Motor neuron (in vitro differentiated cells): Measurements from ENCODE around the gene CDS2. TPM values are rescaled to one million over a fixed set of nuclear protein-coding genes. Genes with fewer than 3 reads are reported as not detected.
"Not testable (repeated sequence)": the region's sequence is repeated elsewhere in the genome, so short reads cannot be mapped to it uniquely, and the experiment has no call there.

ENCODE experiments used
- ATAC-seq, 8 experiments: fragments of 200-7000 bp; cut with Tn5 transposase; replicated peaks in 6 of 8; 2 replicates each; pipeline ENCODE4 v1.8.0; 2021; ENCODE audit warnings: mild to moderate bottlenecking in 8 of 8, moderate library complexity in 8 of 8
- H3K27ac ChIP-seq, 2 donors: fragments of 250-450 bp; sonication (Bioruptor Pico); 2 replicates each; pipeline ENCODE4 v1.9.0; 2021; ENCODE audit warnings: antibody characterized with exemption in 2 of 2, mild to moderate bottlenecking in 2 of 2, moderate library complexity in 1 of 2
- H3K4me1 ChIP-seq, 2 donors: fragments of 250-450 bp; sonication (Bioruptor Pico); replicated peaks in 1 of 2; 2 replicates each; pipeline ENCODE4 v1.6.1; 2021; ENCODE audit warnings: antibody characterized with exemption in 2 of 2, mild to moderate bottlenecking in 2 of 2, moderate library complexity in 1 of 2
- H3K4me3 ChIP-seq, 5 donors: fragments of 250-450 bp; sonication (Bioruptor Pico); 2 replicates each; pipeline ENCODE4 v1.9.0; 2021; ENCODE audit warnings: antibody characterized with exemption in 5 of 5, mild to moderate bottlenecking in 5 of 5, moderate library complexity in 4 of 5
- WGBS, 10 experiments: fragments of 450-650 bp; shearing (Covaris generic); methylation state at CpG; one replicate each; pipeline ENCODE4 v1.0.0; 2022; 5-methylcytosine and 5-hydroxymethylcytosine counted together
- in situ Hi-C, 9 experiments: fragments of 400-800 bp; cut with MboI; loops; one replicate each; pipeline ENCODE4 v1.15.0; 2021; ENCODE audit warnings: low sequenced_read_pairs in 9 of 9, low pct_unique_long_range_greater_than_20kb in 2 of 9; ENCODE audit not compliant: unreplicated experiment in 9 of 9
- total RNA-seq, 8 experiments: library from RNA; unstranded; fragments of 300-600 nt; gene quantifications; 2 replicates each; pipeline versions ENCODE4 v1.2.3 to v1.2.4, GENCODE V29; 2022

Gene CDS2
- total RNA-seq, 8 experiments from 2014 or later: 18.6 to 55.0 (median 32.8) TPM

DNA sequence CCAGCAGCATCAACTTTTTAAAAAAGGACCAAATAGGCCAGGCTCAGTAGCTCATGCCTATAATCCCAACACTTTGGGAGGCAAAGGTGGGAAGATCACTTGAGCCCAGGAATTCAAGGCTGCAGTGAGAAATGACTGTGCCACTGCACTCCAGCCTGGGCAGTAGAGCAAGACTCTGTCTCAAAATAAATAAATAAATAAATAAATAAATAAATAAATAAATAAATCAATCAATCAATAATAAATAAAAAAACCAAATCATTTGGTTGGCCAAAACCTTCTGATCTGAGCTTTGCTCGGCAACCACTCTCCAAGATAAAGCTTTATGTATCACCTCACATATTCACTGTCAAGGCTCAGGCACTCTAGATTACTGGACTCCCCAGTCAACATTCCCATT, 27.8 kb upstream of the CDS2 start:
- not testable (repeated sequence) for H3K4me3 ChIP-seq, ATAC-seq, H3K27ac ChIP-seq, H3K4me1 ChIP-seq
- WGBS, 10 experiments: 63 to 100% (median 100%) methylated on average over 1 of the region's 1 CpG; no CpG with 5 or more reads in 3 of the 10 experiments
- in situ Hi-C loops: loop anchor here in 2 of 9 experiments (10.0 to 25.0 kb wide), 3 partner anchors 112 to 494 kb away; no protein-coding TSS in a partner anchor

DNA sequence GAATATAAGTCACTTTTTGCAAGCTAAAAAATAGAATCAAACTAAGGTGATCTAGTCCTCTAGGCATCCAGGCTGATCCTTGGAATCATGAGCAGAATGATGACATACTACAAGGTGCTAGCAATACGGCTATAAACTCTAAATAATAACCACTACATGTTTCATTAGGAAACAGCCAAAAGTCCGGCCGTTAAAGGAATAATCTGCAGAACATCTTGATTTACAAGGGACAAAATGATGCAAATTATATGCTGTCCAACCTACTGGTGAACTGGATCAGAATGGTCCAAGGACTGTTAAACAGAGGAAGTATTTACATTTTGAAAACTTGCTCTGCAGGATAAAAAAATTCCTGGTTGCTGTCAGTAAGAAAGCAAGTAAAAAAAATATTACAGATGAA, 26.9 kb upstream of the CDS2 start:
- H3K27ac ChIP-seq, H3K4me3 ChIP-seq, ATAC-seq, H3K4me1 ChIP-seq: not testable (repeated sequence)
- 88 to 100% (median 97%) methylated on average over 1 to 3 of the region's 3 CpGs; no CpG with 5 or more reads in 4 of the 10 experiments for WGBS, 10 experiments
- in situ Hi-C loops: loop anchor here in 2 of 9 experiments (10.0 to 25.0 kb wide), 3 partner anchors 113 to 495 kb away; no protein-coding TSS in a partner anchor

DNA sequence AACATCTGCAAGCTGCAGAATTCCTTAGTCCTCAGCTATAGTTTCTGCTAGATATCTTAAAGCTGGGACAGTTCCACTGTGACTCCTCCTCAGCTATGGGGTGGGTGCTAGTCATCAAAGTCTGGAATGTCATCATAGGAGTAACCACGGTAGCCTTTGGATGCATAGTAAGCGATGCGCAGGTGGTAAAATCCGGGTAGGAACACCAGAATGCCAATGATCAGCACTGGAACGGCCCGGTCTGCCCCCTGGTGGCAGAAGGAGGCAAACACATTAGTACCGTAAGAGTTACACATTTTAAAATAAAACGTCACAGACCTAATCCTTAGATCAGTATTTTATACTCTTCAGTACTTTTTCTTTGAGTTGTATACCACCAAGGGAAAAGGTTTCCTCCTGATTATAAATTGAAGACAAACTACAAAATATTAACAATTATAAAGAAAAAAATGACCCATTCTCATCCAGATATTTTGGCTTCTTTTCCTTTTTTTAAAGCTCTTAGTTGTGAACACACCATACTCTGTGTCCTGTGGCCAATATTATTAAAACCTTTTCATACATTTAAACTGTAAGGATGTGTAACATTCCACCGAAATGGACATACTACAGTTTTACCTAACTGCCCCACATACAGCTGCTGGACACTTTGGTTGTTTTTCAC, 26.0 kb upstream of the CDS2 start:
- Histone ChIP-seq H3K27ac (no peak overlapping the region), H3K4me1 (no peaks in the 10 kb centered on the region), H3K4me3 (no peak overlapping the region)
- WGBS, 10 experiments: 0 to 16% (median 1%) methylated on average over 2 to 9 of the region's 9 CpGs; no CpG with 5 or more reads in 2 of the 10 experiments
- ATAC-seq: peak; percentile 52 to 97 (median 84)
- in situ Hi-C loops: no loop called here

DNA sequence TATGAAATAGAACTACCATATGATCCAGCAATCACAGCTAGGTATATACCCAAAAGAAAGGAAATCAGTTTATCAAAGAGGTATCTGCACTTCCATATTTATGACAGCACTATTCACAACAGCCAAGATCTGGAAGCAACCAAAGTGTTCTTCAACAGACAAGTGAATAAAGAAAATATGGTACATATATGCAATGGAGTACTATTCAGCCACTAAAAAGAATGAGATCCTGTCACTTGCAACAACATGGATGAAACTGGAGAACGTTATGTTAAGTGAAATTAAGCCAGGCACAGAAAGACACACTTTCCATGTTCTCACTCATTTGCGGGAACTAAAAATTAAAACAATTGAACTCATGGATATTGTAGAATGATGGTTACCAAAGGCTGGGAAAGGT, 22.3 kb upstream of the CDS2 start:
- 90 to 100% (median 96%) methylated on average over 1 to 2 of the region's 2 CpGs for WGBS, 10 experiments
- in situ Hi-C loops: no loop called here
- Histone ChIP-seq H3K27ac (no peak overlapping the region), H3K4me3 (no peak overlapping the region), H3K4me1 (no peaks in the 10 kb centered on the region)
- ATAC-seq: no peak

DNA sequence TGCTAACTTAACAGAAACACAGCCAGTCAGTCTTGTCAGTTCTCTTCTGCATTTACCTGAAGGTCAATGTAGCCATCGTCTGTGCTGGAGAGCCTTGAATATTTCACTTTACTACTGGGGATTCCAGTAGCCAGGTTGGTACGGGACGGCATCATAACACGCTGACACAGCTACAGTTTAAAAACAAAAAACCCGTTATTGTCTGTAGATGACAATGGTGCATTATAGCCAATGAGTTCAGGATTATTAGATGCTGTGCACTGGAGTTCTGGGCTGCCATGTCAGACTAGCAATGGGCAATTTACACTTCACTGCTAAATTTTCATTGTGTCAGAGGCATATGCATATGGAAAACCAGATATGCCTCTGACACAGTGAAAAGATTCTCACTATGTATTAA, 17.5 kb upstream of the CDS2 start:
- WGBS, 10 experiments: 71 to 100% (median 98%) methylated on average over 1 to 4 of the region's 5 CpGs; no CpG with 5 or more reads in 2 of the 10 experiments
- in situ Hi-C loops: no loop called here
- ATAC-seq: no peak
- H3K27ac ChIP-seq: no peak overlapping the region
- peaks cover 4 to 12% of the 10 kb centered on the region in 2 donors for H3K4me1 ChIP-seq
- H3K4me3 ChIP-seq: no peak overlapping the region

DNA sequence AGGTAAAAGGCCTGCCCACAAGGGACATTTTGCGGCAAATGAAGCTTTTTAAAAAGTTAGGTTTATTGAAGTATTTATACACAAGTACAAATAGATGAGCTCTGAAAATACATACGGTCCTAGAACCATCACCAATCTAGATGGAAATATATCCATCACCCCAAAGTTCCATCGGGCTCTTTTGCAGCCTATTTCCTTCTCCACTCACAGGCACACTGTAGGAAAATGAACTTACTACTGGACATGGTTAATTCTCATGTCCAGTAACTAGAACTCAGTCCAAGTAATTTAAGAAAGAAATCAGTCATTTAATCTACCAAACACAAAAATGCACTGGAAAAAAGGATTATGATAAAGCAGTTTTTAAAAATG, 13.2 kb upstream of the CDS2 start:
- peak overlapping the region; percentile 90 to 93 for H3K27ac ChIP-seq
- in situ Hi-C loops: no loop called here
- no peak for ATAC-seq
- H3K4me1 ChIP-seq: peaks cover 8 to 20% of the 10 kb centered on the region in 2 donors
- WGBS, 10 experiments: 13 to 100% (median 41%) methylated on average over 1 to 3 of the region's 3 CpGs; no CpG with 5 or more reads in 3 of the 10 experiments
- peak overlapping the region; percentile 82 to 98 (median 97) for H3K4me3 ChIP-seq

DNA sequence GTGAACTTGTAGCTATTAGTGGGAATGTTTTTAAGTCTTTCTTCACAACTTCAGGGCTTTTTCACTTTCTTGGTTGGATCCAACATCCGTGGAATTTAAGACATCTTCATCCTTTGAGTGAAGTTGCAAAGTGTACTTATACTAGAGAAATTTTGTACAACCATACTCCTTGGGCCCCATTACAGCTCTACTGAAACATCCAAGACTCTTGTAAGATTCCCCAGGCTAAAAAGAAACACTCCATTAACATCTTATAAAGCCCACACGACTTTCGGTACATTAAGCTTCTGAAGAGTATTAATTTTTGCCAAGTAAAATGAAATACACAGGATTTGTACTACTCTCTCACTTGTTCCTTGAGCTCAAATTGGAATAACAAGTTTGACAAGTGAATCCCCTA, 12.4 kb upstream of the CDS2 start:
- ATAC-seq: no peak
- 47 to 100% (median 68%) methylated on average over 1 to 3 of the region's 3 CpGs; no CpG with 5 or more reads in 2 of the 10 experiments for WGBS, 10 experiments
- H3K4me3 ChIP-seq: no peak overlapping the region
- in situ Hi-C loops: no loop called here
- no peak overlapping the region for H3K27ac ChIP-seq
- peaks cover 8 to 20% of the 10 kb centered on the region in 2 donors for H3K4me1 ChIP-seq

DNA sequence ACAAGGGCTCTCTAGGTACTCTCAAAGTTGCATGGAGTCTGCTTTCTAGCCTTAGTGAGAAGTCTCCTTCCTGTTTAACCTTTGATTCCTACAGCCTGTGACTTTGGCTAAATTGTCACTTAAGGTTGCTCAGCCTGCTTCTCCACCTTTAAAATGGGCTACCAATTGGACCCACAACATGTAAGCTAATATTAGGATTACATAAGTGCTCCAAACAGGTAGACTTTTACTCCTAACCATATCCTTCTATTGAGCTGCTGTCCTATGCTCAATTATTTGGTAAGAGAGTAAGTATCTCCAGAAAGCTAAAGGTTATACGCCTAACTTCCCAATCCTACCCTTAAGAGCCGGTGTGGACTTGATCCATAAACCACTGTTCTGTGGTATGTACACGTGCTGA, 9.9 kb upstream of the CDS2 start:
- WGBS, 10 experiments: 45 to 90% (median 71%) methylated on average over 1 to 3 of the region's 3 CpGs; no CpG with 5 or more reads in 1 of the 10 experiments
- no peak overlapping the region for H3K27ac ChIP-seq
- peaks cover 5 to 16% of the 10 kb centered on the region in 2 donors for H3K4me1 ChIP-seq
- no peak overlapping the region for H3K4me3 ChIP-seq
- no peak for ATAC-seq
- in situ Hi-C loops: no loop called here

DNA sequence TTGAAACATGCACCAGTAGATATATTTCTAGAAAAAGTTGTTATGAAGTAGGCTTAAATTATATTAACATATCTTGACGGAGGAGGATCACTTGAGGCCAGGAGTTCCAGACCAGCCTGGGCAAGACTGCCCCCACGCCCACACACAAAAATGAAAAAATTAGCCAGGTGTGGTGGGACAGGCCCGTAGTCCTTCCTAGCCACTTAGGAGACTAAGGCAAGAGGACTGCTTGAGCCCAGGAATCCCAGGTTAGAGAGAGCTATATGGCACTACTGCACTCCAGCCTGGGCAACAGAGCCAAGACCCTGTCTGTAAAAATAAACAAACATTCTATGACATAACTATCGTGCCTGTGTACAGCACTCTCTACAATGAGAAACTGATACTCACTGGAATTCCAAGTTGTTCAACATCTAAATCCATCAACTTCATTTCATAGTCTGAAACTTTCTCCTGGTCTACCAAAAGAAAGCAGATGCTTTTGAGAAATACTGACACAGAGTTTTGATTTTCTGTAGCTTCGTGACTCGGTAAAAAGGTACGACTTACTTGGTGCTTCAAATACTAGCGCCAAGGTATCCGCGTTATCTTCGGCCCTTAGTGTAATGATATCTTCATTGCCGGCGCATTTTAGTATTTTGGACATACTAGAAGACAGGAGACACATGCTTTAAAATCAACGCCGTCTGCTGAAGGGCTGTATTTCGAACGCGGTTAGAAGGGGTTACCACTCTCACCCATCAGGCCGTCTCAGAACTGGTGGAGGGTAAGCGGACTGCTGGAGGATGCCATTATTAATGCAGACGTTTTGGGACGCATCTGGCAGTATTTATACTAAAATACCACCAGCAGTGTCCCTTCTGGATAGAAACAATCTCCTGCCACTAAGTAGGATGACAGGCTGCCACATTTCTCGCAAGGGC, 8.3 kb upstream of the CDS2 start:
- in situ Hi-C loops: no loop called here
- peak overlapping the region; percentile 59 to 75 (median 71) for H3K4me3 ChIP-seq
- peaks cover 4 to 14% of the 10 kb centered on the region in 2 donors for H3K4me1 ChIP-seq
- ATAC-seq: no peak
- WGBS, 10 experiments: 0 to 11% (median 1%) methylated on average over 3 to 22 of the region's 23 CpGs; no CpG with 5 or more reads in 2 of the 10 experiments
- no peak overlapping the region for H3K27ac ChIP-seq

DNA sequence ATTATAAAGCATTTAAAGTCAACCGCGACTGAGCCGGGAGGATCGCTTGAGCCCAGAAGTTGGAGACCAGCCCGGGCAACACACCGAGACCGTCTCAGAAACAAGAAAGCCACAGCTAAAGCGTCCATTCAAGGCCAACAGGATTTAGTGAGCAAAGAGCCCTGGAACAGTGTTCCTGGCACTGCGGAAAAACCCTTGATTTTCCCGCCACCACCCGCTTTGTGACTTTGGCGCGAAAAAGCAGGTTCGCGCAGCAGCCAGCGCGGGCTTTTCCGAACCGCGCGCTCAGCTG, 7.7 kb upstream of the CDS2 start:
- peaks cover 4 to 9% of the 10 kb centered on the region in 2 donors for H3K4me1 ChIP-seq
- H3K4me3 ChIP-seq: peak overlapping the region; percentile 59 to 75 (median 71)
- in situ Hi-C loops: no loop called here
- no peak for ATAC-seq
- no peak overlapping the region for H3K27ac ChIP-seq
- 0 to 4% (median 0%) methylated on average over 1 to 10 of the region's 21 CpGs; no CpG with 5 or more reads in 5 of the 10 experiments for WGBS, 10 experiments

DNA sequence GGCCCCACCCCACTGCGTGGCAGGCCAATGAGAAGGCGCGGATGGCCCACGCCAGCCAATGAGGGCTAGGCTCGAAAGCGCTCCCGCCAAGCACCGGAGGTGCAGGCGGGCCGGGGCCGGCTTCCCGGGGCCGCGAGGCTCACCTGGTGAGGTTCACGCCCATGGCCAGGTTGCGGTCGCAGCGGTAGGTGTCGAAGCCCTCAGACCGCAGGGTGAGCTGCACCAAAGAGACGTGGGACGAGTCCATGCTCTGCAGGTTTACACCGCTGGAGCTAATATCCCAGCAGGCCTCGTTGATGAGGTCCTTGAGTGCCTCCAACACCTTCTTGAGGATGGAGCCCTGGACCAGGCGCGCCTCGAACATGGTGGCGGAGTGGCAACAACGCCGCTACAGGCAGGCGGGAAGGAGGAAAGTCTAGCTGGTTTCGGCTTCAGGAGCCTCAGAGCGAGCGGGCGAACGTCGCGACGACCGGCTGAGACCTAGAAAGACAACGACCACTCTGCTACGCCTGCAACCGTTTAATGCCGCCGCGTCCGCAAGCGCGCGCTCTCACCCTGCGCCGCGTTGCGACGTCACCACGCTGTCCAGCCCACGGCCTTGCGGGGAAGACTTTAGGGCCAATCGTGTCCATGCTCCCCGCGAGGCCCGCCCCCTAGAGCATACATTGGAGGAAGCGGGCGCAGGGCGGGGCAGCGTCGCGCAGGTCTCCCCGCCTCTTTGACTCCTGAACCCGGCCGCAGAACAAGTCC, 7.2 kb upstream of the CDS2 start, which contains the start of gene PCNA:
TSS of gene PCNA (minus strand) at position 524 of the 750 bp plus-strand sequence. CDS start at position 364, 160 bp downstream.
- in situ Hi-C loops: loop anchor here in 2 of 9 experiments (10.0 kb wide), 2 partner anchors 65 to 75 kb away; no protein-coding TSS in a partner anchor
- 0 to 1% (median 1%) methylated on average over 3 to 28 of the region's 71 CpGs; no CpG with 5 or more reads in 5 of the 10 experiments for WGBS, 10 experiments
- Histone ChIP-seq H3K4me1 (peaks cover 4 to 9% of the 10 kb centered on the region in 2 donors), H3K27ac (peak within 1 kb of the TSS; percentile 59 to 81), H3K4me3 (peak within 1 kb of the TSS; percentile 59 to 75 (median 71))
- peak; percentile 91 to 98 (median 97) for ATAC-seq

DNA sequence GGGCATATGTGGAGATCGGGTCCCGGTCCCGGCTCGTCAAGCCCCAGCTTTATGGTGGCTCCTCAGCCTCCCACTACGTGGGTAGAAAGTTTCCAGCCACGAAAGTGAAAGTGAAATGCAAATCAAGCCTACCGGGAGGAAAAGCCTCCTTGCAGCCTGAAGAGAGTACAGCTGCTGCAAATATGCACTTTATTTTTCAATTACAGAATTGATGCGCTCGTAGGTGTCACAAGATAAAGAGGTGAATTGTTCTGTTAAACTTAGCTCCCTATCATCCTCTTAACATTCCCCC, 6.7 kb upstream of the CDS2 start:
- Histone ChIP-seq H3K4me3 (peak overlapping the region; percentile 59 to 75 (median 71)), H3K4me1 (peaks cover 4 to 9% of the 10 kb centered on the region in 2 donors), H3K27ac (peak overlapping the region in 1 of 2 donors; percentile 81)
- ATAC-seq: no peak
- in situ Hi-C loops: loop anchor here in 2 of 9 experiments (10.0 kb wide), 2 partner anchors 65 to 75 kb away; no protein-coding TSS in a partner anchor
- WGBS, 10 experiments: 0 to 29% (median 0%) methylated on average over 1 to 4 of the region's 9 CpGs; no CpG with 5 or more reads in 2 of the 10 experiments
